GM19035 (cell line): ENCODE measurements around the gene PDE4DIP.
"Not testable (repeated sequence)": the region's sequence is repeated elsewhere in the genome, so short reads cannot be mapped to it uniquely, and the experiment has no call there.

Source experiments
- ATAC-seq: cut with Tn5 transposase; IDR thresholded peaks from one replicate; pipeline ENCODE4 v1.9.1; 2021; ENCODE audit not compliant: unreplicated experiment

Gene PDE4DIP

GRCh38 chr1:148918836-148919447, 74.7 kb downstream of the PDE4DIP start:
- ATAC-seq: not testable (repeated sequence)

GRCh38 chr1:148921047-148921446, 76.8 kb downstream of the PDE4DIP start:
- not testable (repeated sequence) for ATAC-seq

GRCh38 chr1:148923798-148924197, 79.6 kb downstream of the PDE4DIP start:
- not testable (repeated sequence) for ATAC-seq

- not testable (repeated sequence) for ATAC-seq
These were observed 83.4 kb downstream of the PDE4DIP start for GRCh38 chr1:148927645-148928044.

- ATAC-seq: not testable (repeated sequence)
These were observed 85.0 kb downstream of the PDE4DIP start for GRCh38 chr1:148929253-148929652.

- not testable (repeated sequence) for ATAC-seq
These were observed 91.3 kb downstream of the PDE4DIP start for GRCh38 chr1:148935381-148936002.

GRCh38 chr1:148942906-148943305, 98.7 kb downstream of the PDE4DIP start:
- ATAC-seq: not testable (repeated sequence)

- not testable (repeated sequence) for ATAC-seq
These were observed 100.9 kb downstream of the PDE4DIP start for GRCh38 chr1:148945130-148945529.

- ATAC-seq: not testable (repeated sequence)
These were observed 104.5 kb downstream of the PDE4DIP start for GRCh38 chr1:148948768-148949167.

GRCh38 chr1:148951336-148952227, 107.4 kb downstream of the PDE4DIP start:
- ATAC-seq: peak; percentile 64

- peak; percentile 78 for ATAC-seq
These were observed 108.2 kb downstream of the PDE4DIP start for GRCh38 chr1:148952253-148952937.

GRCh38 chr1:148952938-148953616, 108.8 kb downstream of the PDE4DIP start:
- not testable (repeated sequence) for ATAC-seq

- not testable (repeated sequence) for ATAC-seq
These were observed 109.5 kb downstream of the PDE4DIP start for GRCh38 chr1:148953730-148954129.

GRCh38 chr1:148958343-148958742, 114.1 kb downstream of the PDE4DIP start:
- not testable (repeated sequence) for ATAC-seq

- not testable (repeated sequence) for ATAC-seq
These were observed 116.2 kb downstream of the PDE4DIP start for GRCh38 chr1:148960212-148961000.

- not testable (repeated sequence) for ATAC-seq
These were observed 118.1 kb downstream of the PDE4DIP start for GRCh38 chr1:148962127-148962857.

- peak; percentile 59 for ATAC-seq
These were observed 121.9 kb downstream of the PDE4DIP start for GRCh38 chr1:148966084-148966483.

GRCh38 chr1:148967580-148967979, 123.4 kb downstream of the PDE4DIP start:
- not testable (repeated sequence) for ATAC-seq

- ATAC-seq: not testable (repeated sequence)
These were observed 124.5 kb downstream of the PDE4DIP start for GRCh38 chr1:148968682-148969081.
